ENCODE data around the gene NRG3.

The NRG3 gene

DNA sequence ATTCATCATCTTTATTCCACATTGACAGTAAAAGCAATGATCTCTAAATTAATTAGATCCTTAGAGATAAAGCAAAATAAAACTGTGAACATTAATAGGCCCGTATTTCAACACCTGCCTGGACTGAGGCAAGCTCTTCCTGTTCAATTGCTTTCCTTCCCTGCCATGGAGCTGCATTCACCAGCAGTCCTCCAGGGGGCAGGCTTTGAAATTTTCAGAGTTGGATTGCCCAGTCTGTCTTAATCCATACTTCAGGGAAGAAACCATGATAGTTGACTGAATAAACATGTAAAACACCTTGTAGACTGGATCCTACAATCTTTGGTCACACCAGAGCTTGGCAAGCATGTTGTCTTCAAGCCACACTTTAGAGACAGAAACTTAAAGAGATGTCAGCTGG lies 936.6 kb downstream of the NRG3 start:
- in situ Hi-C loops (cut with MboI; ENCODE audit: low pct_unique_long_range_greater_than_20kb, low sequenced_read_pairs, unreplicated experiment) = loop anchor here (25.0 kb wide), 1 partner anchor 1051 kb away; no protein-coding TSS in a partner anchor
- no peak for DNase-seq (ENCODE audit: low spot score)
- peak; percentile 65 for TF ChIP-seq CTCF (IDR thresholded peaks at IDR 0.05; ENCODE audit: extremely low read depth, insufficient read depth, missing control alignments)

GRCh38 chr10:82813856-82814255 lies 938.9 kb downstream of the NRG3 start:
- DNase-seq (ENCODE audit: low spot score) = no peak
- no peak for TF ChIP-seq CTCF (IDR thresholded peaks at IDR 0.05; ENCODE audit: extremely low read depth, insufficient read depth, missing control alignments)
- in situ Hi-C loops (cut with MboI; ENCODE audit: low pct_unique_long_range_greater_than_20kb, low sequenced_read_pairs, unreplicated experiment) = loop anchor here (25.0 kb wide), 1 partner anchor 1048 kb away; no protein-coding TSS in a partner anchor

GRCh38 chr10:82814635-82815034 lies 939.6 kb downstream of the NRG3 start:
- DNase-seq (ENCODE audit: low spot score) = no peak
- in situ Hi-C loops (cut with MboI; ENCODE audit: low pct_unique_long_range_greater_than_20kb, low sequenced_read_pairs, unreplicated experiment) = loop anchor here (25.0 kb wide), 1 partner anchor 1048 kb away; no protein-coding TSS in a partner anchor
- no peak for TF ChIP-seq CTCF (IDR thresholded peaks at IDR 0.05; ENCODE audit: extremely low read depth, insufficient read depth, missing control alignments)

DNA sequence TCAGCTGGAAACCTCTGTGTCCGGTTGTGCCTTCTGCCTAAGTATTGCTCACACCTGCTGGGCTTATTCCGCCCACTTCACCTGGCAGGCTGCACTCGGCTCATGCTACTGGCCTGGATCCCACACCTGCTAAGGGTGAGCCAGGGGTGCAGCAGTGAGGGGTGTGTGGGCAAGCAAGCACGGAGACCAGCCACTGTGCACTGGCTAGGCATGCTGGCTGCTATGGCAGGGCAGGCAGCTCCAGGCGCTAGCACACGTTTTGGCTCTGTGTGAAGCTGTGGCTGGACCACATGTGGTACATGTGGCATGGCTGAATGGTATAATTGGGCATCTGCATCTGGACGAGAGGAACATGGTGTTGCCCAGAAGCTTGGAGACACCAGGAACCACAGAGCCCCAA lies 940.7 kb downstream of the NRG3 start:
- no peak for TF ChIP-seq CTCF (IDR thresholded peaks at IDR 0.05; ENCODE audit: extremely low read depth, insufficient read depth, missing control alignments)
- in situ Hi-C loops (cut with MboI; ENCODE audit: low pct_unique_long_range_greater_than_20kb, low sequenced_read_pairs, unreplicated experiment) = loop anchor here (25.0 kb wide), 1 partner anchor 1047 kb away; no protein-coding TSS in a partner anchor
- no peak for DNase-seq (ENCODE audit: low spot score)

DNA sequence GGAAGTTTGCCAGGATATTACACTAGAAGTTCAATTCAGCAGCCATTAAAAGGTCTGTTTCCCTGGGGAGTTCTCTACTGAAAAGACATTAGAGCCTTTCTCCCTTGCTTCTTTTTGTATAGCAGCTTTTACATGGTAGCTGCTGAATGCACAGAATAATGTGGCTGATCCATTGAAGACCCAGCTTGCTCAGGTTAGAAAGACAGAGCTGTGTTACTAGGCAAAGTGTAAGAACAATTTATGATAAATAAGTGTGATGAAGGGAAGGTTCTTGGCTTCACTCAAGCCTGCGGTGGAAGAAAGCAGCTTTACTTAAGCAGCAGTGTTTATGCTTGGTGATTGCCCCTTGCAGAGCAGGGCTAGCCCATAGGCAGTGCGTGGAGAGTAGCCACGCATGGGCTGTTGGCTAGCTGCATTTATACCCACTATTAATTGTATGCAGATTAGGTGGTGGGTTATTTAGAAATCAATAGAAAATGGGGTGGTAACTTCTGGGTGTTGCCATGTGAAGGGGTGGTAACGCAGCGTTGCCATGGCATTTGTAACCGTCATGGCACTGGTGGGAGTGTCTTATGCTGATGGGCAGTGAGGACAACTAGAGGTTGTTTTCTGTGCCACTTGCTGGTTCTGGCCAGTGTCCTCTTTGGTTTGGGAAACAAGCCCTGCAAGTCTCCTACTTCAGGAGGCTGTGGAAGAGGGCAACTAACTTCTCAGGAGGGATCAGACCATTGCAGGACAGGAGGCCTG lies 942.9 kb downstream of the NRG3 start:
- in situ Hi-C loops (cut with MboI; ENCODE audit: low pct_unique_long_range_greater_than_20kb, low sequenced_read_pairs, unreplicated experiment) = loop anchor here (25.0 kb wide), 1 partner anchor 1044 kb away; no protein-coding TSS in a partner anchor
- DNase-seq (ENCODE audit: low spot score) = no peak
- no peak for TF ChIP-seq CTCF (IDR thresholded peaks at IDR 0.05; ENCODE audit: extremely low read depth, insufficient read depth, missing control alignments)

DNA sequence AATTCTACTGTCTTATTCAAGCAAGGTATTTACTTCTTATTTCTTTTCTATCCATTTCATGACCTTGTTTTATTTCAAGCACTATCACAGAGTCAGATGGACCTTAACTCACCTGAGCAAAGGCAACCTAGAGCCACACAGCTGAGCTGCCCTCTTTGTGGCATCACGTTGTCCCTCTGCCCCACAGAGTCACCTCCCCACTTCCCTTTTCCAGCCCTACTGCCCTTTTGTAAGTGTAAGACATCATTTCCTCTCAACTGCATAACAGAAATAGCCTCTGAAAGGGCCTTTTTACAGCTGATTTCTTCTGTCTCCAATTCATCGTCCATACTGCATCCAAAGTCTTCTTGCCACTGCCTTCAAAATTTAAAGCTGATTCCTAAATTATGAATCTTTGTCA lies 946.0 kb downstream of the NRG3 start:
- no peak for TF ChIP-seq CTCF (IDR thresholded peaks at IDR 0.05; ENCODE audit: extremely low read depth, insufficient read depth, missing control alignments)
- in situ Hi-C loops (cut with MboI; ENCODE audit: low pct_unique_long_range_greater_than_20kb, low sequenced_read_pairs, unreplicated experiment) = loop anchor here (25.0 kb wide), 1 partner anchor 1041 kb away; no protein-coding TSS in a partner anchor
- no peak for DNase-seq (ENCODE audit: low spot score)

Data from GM13977 (cell line).